ENCODE measurements around the gene RP9.

DNA sequence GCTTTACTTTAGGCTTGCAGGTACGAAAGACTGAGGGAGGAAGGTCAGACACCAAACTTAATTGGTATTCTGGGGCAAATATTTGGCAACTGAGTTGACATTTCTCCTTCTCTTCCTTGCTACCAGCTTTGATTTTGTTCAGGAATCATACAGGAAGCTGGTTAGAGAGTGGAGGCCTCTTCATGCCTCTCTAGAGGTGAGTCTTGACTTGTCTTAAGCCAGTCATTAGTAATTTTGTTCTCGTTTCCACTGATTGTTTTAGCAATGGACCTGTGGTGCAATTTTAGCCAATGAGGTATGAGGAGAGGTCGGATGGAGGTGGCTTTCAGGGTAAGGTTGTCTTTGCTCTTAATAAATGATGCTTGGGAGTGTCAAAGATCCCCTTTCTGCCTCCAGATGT lies 2.4 kb upstream of the RP9 start:
- TF ChIP-seq, protein P1, sequence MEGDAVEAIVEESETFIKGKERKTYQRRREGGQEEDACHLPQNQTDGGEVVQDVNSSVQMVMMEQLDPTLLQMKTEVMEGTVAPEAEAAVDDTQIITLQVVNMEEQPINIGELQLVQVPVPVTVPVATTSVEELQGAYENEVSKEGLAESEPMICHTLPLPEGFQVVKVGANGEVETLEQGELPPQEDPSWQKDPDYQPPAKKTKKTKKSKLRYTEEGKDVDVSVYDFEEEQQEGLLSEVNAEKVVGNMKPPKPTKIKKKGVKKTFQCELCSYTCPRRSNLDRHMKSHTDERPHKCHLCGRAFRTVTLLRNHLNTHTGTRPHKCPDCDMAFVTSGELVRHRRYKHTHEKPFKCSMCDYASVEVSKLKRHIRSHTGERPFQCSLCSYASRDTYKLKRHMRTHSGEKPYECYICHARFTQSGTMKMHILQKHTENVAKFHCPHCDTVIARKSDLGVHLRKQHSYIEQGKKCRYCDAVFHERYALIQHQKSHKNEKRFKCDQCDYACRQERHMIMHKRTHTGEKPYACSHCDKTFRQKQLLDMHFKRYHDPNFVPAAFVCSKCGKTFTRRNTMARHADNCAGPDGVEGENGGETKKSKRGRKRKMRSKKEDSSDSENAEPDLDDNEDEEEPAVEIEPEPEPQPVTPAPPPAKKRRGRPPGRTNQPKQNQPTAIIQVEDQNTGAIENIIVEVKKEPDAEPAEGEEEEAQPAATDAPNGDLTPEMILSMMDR (IDR thresholded peaks at IDR 0.05; ENCODE audit: low read depth, low read length): no peak
- TF ChIP-seq EZH2phosphoT487 (IDR thresholded peaks at IDR 0.05; ENCODE audit: low read depth): no peak

Data from OCI-LY3 (cell line).